ENCODE data around the gene BLACAT1. TPM values are rescaled to one million over a fixed set of nuclear protein-coding genes. Genes with fewer than 3 reads are reported as not detected.

BLACAT1 gene
- total RNA-seq, 1 experiment from 2014 or later = 0.31 TPM

DNA sequence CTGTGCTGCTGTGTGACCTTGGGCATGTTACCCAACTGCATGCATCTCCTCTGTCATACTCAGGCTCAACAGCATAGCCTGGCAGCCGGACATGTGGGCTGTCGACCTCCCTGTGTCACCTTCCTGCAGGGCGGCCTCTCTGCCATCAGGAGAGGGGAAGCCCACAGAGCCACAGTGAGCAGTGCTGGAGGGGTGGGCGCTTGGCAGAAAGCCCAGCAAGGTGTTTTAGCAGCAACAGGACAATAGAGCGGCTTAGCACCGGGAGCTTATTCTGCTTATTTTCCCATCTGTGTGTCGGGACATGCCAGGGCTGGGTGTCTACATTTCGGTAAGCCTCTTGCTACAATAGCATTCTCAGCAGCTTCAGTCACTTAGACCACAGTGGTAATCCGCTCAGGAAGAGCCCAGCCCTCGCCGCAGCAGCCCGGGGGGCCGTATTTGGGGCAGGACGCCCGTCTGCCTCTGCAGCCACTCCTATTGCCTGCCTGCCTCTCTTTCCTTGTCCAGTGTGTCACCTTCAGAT is 25.8 kb upstream of the BLACAT1 start:
- BruUV-seq (replicated peaks) = no TSS peak
- ChIA-PET CTCF (no interaction called here), POLR2A (no interaction called here)
- Histone ChIP-seq H3K27ac (ENCODE audit: low read length) (no peak overlapping the region), H3K27me3 (ENCODE audit: control insufficient read depth, insufficient read depth, low read length) (no peaks in the 10 kb centered on the region), H3K4me1 (ENCODE audit: control insufficient read depth, insufficient read depth, low read length) (peaks cover 30% of the 10 kb centered on the region), H3K4me3 (ENCODE audit: low read depth in 2 of 2, low read length in 2 of 2) (no peak overlapping the region), H3K9me3 (ENCODE audit: control insufficient read depth, insufficient read depth, low read depth, low read length) (no peaks in the 10 kb centered on the region), H3K36me3 (ENCODE audit: control insufficient read depth, insufficient read depth, low read length) (no peaks in the 10 kb centered on the region)
- intact Hi-C loops (cut with micrococcal nuclease; ENCODE audit: unreplicated experiment) = no loop called here
- ATAC-seq = peak; percentile 36
- no peak for DNase-seq (ENCODE audit: low read depth, low spot score)
- in situ Hi-C loops (cut with HindIII; ENCODE audit: low pct_unique_long_range_greater_than_20kb, low sequenced_read_pairs) = no loop called here
- TF ChIP-seq TCF7L2 (IDR thresholded peaks at IDR 0.05; ENCODE audit: low read depth, low read length) (no peak), SIN3A (IDR thresholded peaks at IDR 0.05; ENCODE audit: borderline replicate concordance, insufficient read depth, low read depth, low read length) (no peak), POLR2AphosphoS5 (IDR thresholded peaks at IDR 0.05; ENCODE audit: low read depth, low read length) (no peak)
- TF ChIP-seq, protein P1, sequence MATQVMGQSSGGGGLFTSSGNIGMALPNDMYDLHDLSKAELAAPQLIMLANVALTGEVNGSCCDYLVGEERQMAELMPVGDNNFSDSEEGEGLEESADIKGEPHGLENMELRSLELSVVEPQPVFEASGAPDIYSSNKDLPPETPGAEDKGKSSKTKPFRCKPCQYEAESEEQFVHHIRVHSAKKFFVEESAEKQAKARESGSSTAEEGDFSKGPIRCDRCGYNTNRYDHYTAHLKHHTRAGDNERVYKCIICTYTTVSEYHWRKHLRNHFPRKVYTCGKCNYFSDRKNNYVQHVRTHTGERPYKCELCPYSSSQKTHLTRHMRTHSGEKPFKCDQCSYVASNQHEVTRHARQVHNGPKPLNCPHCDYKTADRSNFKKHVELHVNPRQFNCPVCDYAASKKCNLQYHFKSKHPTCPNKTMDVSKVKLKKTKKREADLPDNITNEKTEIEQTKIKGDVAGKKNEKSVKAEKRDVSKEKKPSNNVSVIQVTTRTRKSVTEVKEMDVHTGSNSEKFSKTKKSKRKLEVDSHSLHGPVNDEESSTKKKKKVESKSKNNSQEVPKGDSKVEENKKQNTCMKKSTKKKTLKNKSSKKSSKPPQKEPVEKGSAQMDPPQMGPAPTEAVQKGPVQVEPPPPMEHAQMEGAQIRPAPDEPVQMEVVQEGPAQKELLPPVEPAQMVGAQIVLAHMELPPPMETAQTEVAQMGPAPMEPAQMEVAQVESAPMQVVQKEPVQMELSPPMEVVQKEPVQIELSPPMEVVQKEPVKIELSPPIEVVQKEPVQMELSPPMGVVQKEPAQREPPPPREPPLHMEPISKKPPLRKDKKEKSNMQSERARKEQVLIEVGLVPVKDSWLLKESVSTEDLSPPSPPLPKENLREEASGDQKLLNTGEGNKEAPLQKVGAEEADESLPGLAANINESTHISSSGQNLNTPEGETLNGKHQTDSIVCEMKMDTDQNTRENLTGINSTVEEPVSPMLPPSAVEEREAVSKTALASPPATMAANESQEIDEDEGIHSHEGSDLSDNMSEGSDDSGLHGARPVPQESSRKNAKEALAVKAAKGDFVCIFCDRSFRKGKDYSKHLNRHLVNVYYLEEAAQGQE (IDR thresholded peaks at IDR 0.05; ENCODE audit: insufficient read depth in 1 of 2, low read depth in 2 of 2, low read length in 1 of 2) = no peak
- TF ChIP-seq, protein P2, sequence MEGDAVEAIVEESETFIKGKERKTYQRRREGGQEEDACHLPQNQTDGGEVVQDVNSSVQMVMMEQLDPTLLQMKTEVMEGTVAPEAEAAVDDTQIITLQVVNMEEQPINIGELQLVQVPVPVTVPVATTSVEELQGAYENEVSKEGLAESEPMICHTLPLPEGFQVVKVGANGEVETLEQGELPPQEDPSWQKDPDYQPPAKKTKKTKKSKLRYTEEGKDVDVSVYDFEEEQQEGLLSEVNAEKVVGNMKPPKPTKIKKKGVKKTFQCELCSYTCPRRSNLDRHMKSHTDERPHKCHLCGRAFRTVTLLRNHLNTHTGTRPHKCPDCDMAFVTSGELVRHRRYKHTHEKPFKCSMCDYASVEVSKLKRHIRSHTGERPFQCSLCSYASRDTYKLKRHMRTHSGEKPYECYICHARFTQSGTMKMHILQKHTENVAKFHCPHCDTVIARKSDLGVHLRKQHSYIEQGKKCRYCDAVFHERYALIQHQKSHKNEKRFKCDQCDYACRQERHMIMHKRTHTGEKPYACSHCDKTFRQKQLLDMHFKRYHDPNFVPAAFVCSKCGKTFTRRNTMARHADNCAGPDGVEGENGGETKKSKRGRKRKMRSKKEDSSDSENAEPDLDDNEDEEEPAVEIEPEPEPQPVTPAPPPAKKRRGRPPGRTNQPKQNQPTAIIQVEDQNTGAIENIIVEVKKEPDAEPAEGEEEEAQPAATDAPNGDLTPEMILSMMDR (IDR thresholded peaks at IDR 0.05) = no peak

DNA sequence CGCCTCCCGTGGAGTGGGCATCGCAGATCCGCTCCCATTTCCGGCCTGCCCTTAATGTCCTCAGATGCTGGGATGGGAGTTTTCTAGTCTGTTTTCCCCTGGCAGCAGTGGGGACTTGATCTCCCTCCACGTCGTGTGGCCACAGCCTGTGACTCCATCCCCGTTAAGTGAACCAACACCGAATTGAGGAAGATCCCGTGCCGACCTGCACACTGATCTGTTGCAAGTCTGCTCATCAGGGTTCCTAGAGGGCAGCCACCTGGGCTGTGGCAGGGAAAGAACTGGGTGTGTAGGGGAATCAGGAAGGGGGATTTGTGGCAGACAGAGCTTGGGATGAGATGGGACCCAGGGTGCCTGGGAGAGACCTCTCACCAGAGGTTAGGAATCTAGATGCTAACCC is 25.4 kb upstream of the BLACAT1 start:
- no peak overlapping the region for H3K4me3 ChIP-seq (ENCODE audit: low read depth in 2 of 2, low read length in 2 of 2)
- CTCF ChIA-PET = interaction anchor here (0.6 to 1.0 kb wide), 2 partner anchors 146 to 376 kb away, joined by 3 read pairs; no protein-coding TSS in a partner anchor
- no peaks in the 10 kb centered on the region for H3K27me3 ChIP-seq (ENCODE audit: control insufficient read depth, insufficient read depth, low read length)
- H3K36me3 ChIP-seq (ENCODE audit: control insufficient read depth, insufficient read depth, low read length) = no peaks in the 10 kb centered on the region
- DNase-seq (ENCODE audit: low read depth, low spot score) = no peak
- TF ChIP-seq, protein P2 (IDR thresholded peaks at IDR 0.05) = no peak
- TF ChIP-seq TCF7L2 (IDR thresholded peaks at IDR 0.05; ENCODE audit: low read depth, low read length) (no peak), POLR2AphosphoS5 (IDR thresholded peaks at IDR 0.05; ENCODE audit: low read depth, low read length) (no peak), SIN3A (IDR thresholded peaks at IDR 0.05; ENCODE audit: borderline replicate concordance, insufficient read depth, low read depth, low read length) (no peak)
- TF ChIP-seq, protein P1 (IDR thresholded peaks at IDR 0.05; ENCODE audit: insufficient read depth in 1 of 2, low read depth in 2 of 2, low read length in 1 of 2) = no peak
- no peaks in the 10 kb centered on the region for H3K9me3 ChIP-seq (ENCODE audit: control insufficient read depth, insufficient read depth, low read depth, low read length)
- in situ Hi-C loops (cut with HindIII; ENCODE audit: low pct_unique_long_range_greater_than_20kb, low sequenced_read_pairs) (no loop called here), intact Hi-C loops (cut with micrococcal nuclease; ENCODE audit: unreplicated experiment) (no loop called here)
- H3K27ac ChIP-seq (ENCODE audit: low read length) = peak overlapping the region; percentile 23; the same call in 1 of the 2 replicates
- ATAC-seq = no peak
- POLR2A ChIA-PET = no interaction called here
- BruUV-seq (replicated peaks) = no TSS peak
- peaks cover 30% of the 10 kb centered on the region for H3K4me1 ChIP-seq (ENCODE audit: control insufficient read depth, insufficient read depth, low read length)

Measured in Panc1 (cell line).